HG03108 (cell line): ENCODE data around the gene EHD1.

Experiments
- ATAC-seq: cut with Tn5 transposase; IDR thresholded peaks from one replicate; pipeline ENCODE4 v1.9.1; 2021; ENCODE audit warnings: moderate library complexity; ENCODE audit not compliant: unreplicated experiment

The EHD1 gene

GRCh38 chr11:64875369-64876228 is 2.8 kb downstream of the EHD1 start:
- ATAC-seq: no peak

GRCh38 chr11:64874308-64875240 is 3.8 kb downstream of the EHD1 start:
- no peak for ATAC-seq

- ATAC-seq: no peak
Observed at GRCh38 chr11:64872790-64873488, 5.5 kb downstream of the EHD1 start.

GRCh38 chr11:64871492-64871891 is 6.9 kb downstream of the EHD1 start:
- no peak for ATAC-seq

- no peak for ATAC-seq
Observed at GRCh38 chr11:64870893-64871466, 7.4 kb downstream of the EHD1 start.

GRCh38 chr11:64870176-64870892 is 8.1 kb downstream of the EHD1 start:
- no peak for ATAC-seq

DNA sequence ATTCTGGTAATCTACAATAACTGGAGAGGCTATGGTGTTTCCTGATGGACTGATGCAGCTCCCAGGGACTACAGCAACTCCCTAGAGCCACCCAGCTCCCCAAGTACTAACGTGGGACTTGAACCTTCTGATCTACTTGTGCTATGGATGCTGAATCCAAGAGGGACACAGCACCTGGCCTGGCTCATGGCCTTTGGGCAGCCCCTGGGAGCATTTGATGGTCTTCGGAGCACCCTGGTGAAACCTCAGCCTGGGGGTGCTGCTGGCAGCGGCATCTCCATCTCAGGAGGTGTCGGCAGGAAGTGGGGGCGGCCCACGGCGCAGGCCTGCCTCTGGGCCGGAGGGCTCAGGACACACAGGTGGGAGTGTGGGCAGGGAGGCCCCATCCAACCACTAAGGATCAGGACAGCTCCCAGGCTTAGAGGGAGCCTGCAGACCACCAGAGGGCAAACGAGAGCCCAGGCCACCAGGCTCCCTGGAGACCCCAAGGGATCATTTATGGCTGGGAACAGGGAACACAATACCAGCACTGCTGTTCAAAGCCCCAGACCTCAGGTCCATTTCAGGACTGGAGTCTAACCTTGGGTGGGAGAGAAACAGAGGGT is 8.7 kb downstream of the EHD1 start:
- ATAC-seq: no peak

GRCh38 chr11:64868904-64869570 is 9.4 kb downstream of the EHD1 start:
- no peak for ATAC-seq

- ATAC-seq: no peak
Observed at GRCh38 chr11:64867748-64868462, 10.5 kb downstream of the EHD1 start.

DNA sequence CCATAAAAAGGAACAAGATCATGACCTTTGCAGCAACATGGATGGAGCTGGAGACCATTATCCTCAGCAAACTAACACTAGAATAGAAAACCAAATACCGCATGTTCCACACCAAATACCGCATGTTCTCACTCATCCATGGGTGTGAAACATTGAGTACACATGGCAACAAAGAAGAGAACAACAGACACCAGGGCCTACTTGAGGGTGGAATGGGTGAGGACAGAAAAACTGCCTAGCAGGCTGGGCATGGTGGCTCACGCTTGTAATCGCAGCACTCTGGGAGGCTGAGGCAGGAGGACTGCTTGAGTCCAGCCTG is 12.3 kb downstream of the EHD1 start:
- no peak for ATAC-seq

- peak; percentile 20 for ATAC-seq
Observed at GRCh38 chr11:64865286-64866172, 12.9 kb downstream of the EHD1 start.

DNA sequence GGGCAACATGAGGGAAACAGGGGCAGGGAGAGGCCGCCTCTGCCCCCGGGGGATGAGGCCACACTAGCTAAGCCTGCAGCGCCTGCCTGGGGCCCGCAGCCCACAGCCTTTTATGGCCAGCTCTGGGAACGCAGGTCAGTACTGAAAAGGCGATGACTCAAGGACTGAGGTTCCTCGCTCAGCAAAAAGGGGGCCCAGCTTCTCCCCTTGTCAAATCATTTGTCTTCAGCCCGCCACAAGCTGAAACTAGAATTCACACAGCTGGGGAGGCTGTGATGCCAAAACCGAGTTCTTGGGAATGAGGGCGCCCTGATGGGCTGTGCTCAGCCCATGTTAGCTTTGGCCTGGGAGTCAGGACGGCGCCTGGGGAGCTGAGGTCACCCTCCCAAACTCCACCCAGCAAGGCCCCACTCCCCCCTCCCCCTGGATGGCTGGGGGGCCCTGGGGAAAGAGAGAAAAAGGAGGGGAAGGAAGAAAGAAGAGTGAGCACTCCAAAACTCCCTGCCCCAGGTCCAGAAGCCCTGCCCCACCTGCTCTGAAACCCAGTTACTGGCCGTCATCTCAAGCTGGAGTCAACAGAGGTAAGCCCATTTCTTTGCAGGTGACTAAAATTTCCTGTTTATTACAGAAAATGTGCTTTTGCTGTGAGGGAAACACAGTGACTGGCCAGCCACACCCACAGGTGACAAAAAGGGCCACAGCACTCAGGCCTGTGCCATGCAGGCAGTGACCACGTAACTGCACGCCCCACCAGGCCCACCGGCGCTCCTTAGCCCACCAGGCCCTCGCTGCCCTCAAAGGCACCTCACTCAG is 13.7 kb downstream of the EHD1 start:
- ATAC-seq: peak; percentile 23

DNA sequence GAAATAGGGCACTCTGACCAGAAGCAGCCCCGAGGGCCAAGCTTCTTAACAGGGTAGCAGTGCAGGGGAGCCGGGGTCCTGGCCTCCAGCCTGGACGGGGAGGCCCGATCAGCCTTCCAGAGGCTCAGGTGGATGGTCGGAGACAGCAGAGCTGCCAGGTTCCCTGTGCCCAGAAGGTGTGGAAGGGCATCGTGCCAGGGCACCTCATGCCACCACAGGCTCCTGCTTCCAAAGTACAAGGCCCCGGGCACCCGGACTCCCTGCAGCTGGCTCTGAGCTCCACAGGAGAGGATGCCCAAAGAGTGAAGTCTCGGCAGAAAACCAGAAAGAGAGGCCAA is 14.3 kb downstream of the EHD1 start:
- ATAC-seq: no peak

DNA sequence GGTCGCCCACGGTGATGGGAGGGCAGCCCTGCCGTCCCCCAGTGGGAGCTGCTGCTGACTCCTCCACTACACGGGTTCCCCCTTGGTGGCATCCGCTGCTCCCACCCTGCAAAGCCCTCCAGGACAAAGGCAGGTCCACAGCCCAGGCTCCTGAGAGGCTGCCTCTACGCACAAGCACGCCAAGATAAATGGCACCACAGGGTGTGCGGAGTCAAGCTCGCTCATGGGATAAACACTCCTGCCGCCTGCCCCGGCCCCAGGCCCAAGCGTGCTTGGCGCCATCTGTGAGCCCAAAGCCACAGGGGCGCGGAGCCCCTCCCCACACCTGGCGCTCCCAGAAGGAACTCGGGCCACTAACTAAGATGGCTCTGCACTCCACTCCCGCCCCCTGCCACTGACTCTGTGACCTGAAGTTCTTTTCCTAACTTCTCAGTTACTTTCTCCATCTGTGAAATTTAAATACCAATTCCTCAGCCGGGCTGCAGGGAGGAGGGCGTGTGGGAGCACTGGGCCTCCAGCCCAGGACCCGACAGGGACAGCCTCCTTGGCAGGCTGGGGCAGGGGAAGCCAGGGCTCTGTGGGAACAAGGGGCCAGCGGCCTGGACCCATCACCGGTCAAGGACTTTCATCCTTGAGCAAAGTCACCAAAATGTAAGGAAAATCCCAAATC is 14.9 kb downstream of the EHD1 start:
- no peak for ATAC-seq

DNA sequence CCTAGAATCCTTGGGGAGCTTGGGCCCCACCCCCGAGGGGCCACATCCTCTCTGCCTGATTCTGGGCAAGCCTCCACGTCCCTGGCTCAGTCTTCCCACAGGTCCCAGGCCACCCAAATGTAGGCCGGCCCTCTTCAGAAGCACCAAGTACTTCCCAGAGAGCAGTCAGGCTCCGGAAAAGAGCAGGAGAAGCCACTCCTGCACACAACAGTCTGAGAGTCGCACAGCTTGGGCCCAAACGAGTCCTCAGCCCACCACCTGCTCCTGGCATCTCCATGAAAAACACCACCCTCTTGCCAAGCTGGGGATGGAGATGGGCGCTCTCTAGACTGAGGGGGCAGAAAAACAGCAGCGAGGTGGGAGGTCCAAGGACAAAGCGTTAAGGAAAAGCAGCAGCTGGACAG is 15.4 kb downstream of the EHD1 start:
- ATAC-seq: no peak

DNA sequence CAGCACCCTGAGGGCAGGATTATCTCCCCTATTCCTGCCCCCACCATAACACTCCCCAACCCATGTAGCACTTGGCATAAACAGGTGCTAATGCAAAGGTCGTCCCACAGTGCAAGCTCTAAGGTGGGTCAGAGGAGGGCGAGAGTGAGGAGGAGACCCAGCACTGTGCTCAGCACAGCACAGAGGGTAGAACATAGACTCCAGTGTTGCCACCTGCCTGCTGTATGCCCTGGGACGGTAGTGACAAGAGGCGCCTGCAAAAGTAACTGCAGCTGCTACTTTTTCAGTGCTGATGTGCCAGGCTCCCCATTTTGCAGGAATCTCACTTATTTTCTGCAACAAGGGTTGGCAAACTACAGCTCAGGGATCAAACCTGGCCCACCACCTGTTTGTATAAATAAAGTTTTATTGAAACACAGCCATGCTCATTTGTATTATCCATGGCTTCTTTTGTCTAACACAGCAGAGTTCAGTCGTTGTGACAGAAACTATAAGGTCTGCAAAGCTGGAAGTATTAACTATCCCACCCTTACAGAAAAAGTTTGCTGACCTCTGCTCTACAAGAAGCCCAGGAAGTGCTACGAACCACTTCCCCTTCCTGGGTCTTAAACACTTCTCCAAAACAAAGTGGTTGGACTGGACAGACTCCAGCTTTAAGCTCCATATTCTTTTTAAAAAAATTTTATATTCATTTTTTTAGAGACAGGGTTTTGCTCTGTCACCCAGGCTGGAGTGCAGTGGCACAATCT is 17.0 kb downstream of the EHD1 start:
- ATAC-seq: no peak
